Liver (tissue), 9 donors: Measurements from ENCODE around the gene STAT2. TPM values are rescaled to one million over a fixed set of nuclear protein-coding genes. Genes with fewer than 3 reads are reported as not detected.
A peak's percentile ranks its signal among the peaks of the same experiment; 100 is the strongest.

Experiments
- DNase-seq: peaks from one replicate; pipeline ENCODE4 v3.0.0-alpha.2; 2017; ENCODE audit warnings: low spot score
- H3K27ac ChIP-seq, 2 donors: one replicate each; pipeline ENCODE4 v1.7.0; 2013; ENCODE audit warnings: inconsistent platforms in 2 of 2, low read length in 2 of 2, control low read depth in 1 of 2, low read depth in 1 of 2, mild to moderate bottlenecking in 1 of 2
- H3K27me3 ChIP-seq, 4 donors: one replicate each; pipeline versions ENCODE4 v1.6.1 to v1.7.0; 2013; ENCODE audit warnings: low read length in 3 of 4, inconsistent platforms in 1 of 4, mild to moderate bottlenecking in 1 of 4, moderate library complexity in 1 of 4; ENCODE audit not compliant: control insufficient read depth in 4 of 4, insufficient read depth in 4 of 4
- H3K36me3 ChIP-seq, 4 donors: one replicate each; pipeline versions ENCODE4 v1.6.1 to v1.7.0; 2013; ENCODE audit warnings: low read length in 3 of 4, mild to moderate bottlenecking in 3 of 4, low read depth in 1 of 4, moderate library complexity in 1 of 4; ENCODE audit not compliant: control insufficient read depth in 4 of 4, insufficient read depth in 3 of 4
- H3K4me1 ChIP-seq, 4 donors: one replicate each; pipeline versions ENCODE4 v1.6.1 to v1.7.0; 2013; ENCODE audit warnings: low read length in 3 of 4, mild to moderate bottlenecking in 3 of 4, moderate library complexity in 1 of 4; ENCODE audit not compliant: control insufficient read depth in 4 of 4, insufficient read depth in 4 of 4
- H3K4me3 ChIP-seq, 3 donors: one replicate each; pipeline versions ENCODE4 v1.6.1 to v1.7.0; 2013; ENCODE audit warnings: low read length in 3 of 3, control low read depth in 1 of 3, low read depth in 1 of 3, mild to moderate bottlenecking in 1 of 3
- H3K9ac ChIP-seq, 2 donors: one replicate each; pipeline ENCODE4 v1.7.0; 2013; ENCODE audit warnings: low read length in 2 of 2, mild to moderate bottlenecking in 2 of 2, moderate library complexity in 2 of 2, control low read depth in 1 of 2, low read depth in 1 of 2
- H3K9me3 ChIP-seq, 4 donors: one replicate each; pipeline versions ENCODE4 v1.6.1 to v1.7.0; 2013; ENCODE audit warnings: low read length in 3 of 4; ENCODE audit not compliant: control insufficient read depth in 4 of 4
- ATF3 ChIP-seq: IDR thresholded peaks from 2 replicates; pipeline ENCODE4 v1.6.1; 2016; ENCODE audit warnings: antibody characterized with exemption
- CTCF ChIP-seq: fragments of 150-350 bp; IDR thresholded peaks from 2 replicates; pipeline ENCODE4 v1.5.1; 2017; ENCODE audit warnings: improper control_type of control experiment, low read depth, low read length; ENCODE audit not compliant: missing input control
- EGR1 ChIP-seq, 2 donors: IDR thresholded peaks; 2 replicates each; pipeline ENCODE4 v1.6.1; 2016 to 2018; ENCODE audit warnings: antibody characterized with exemption in 2 of 2, low read depth in 2 of 2
- FOXA1 ChIP-seq: IDR thresholded peaks from 2 replicates; pipeline ENCODE4 v1.6.1; 2016; ENCODE audit warnings: antibody characterized with exemption
- FOXA2 ChIP-seq: IDR thresholded peaks from 2 replicates; pipeline ENCODE4 v1.6.1; 2016; ENCODE audit warnings: antibody characterized with exemption
- GABPA ChIP-seq, 2 donors: IDR thresholded peaks in 1 of 2; conservative IDR thresholded peaks in 1 of 2; 2 replicates each; pipeline ENCODE4 v1.6.1; 2016; ENCODE audit warnings: antibody characterized with exemption in 2 of 2, mild to moderate bottlenecking in 1 of 2, moderate library complexity in 1 of 2
- HNF4A ChIP-seq, 2 donors: conservative IDR thresholded peaks; 2 replicates each; pipeline ENCODE4 v1.6.1; 2016; ENCODE audit warnings: antibody characterized with exemption in 2 of 2, mild to moderate bottlenecking in 2 of 2
- HNF4G ChIP-seq: IDR thresholded peaks from 2 replicates; pipeline ENCODE4 v1.6.1; 2016; ENCODE audit warnings: antibody characterized with exemption
- JUND ChIP-seq, 2 donors: IDR thresholded peaks; 2 replicates each; pipeline ENCODE4 v1.6.1; 2016; ENCODE audit warnings: antibody characterized with exemption in 2 of 2
- MAX ChIP-seq: IDR thresholded peaks from 2 replicates; pipeline ENCODE4 v1.6.1; 2016; ENCODE audit warnings: antibody characterized with exemption
- NR2F2 ChIP-seq: IDR thresholded peaks from 2 replicates; pipeline ENCODE4 v1.6.1; 2016; ENCODE audit warnings: antibody characterized with exemption
- RAD21 ChIP-seq, 2 donors: IDR thresholded peaks; 2 replicates each; pipeline ENCODE4 v1.6.1; 2016; ENCODE audit warnings: antibody characterized with exemption in 2 of 2, mild to moderate bottlenecking in 2 of 2
- REST ChIP-seq: IDR thresholded peaks from 2 replicates; pipeline ENCODE4 v1.6.1; 2016; ENCODE audit warnings: antibody characterized with exemption, mild to moderate bottlenecking
- RXRA ChIP-seq, 2 donors: IDR thresholded peaks; 2 replicates each; pipeline ENCODE4 v1.6.1; 2017 to 2018; ENCODE audit warnings: antibody characterized with exemption in 2 of 2, mild to moderate bottlenecking in 1 of 2
- SP1 ChIP-seq: IDR thresholded peaks from 2 replicates; pipeline ENCODE4 v1.6.1; 2018; ENCODE audit warnings: antibody characterized with exemption, mild to moderate bottlenecking
- TAF1 ChIP-seq: conservative IDR thresholded peaks from 2 replicates; pipeline ENCODE4 v1.6.1; 2016; ENCODE audit warnings: antibody characterized with exemption, mild to moderate bottlenecking
- YY1 ChIP-seq: IDR thresholded peaks from 2 replicates; pipeline ENCODE4 v1.6.1; 2016; ENCODE audit warnings: antibody characterized with exemption, mild to moderate bottlenecking
- ZBTB33 ChIP-seq: IDR thresholded peaks from 2 replicates; pipeline ENCODE4 v1.6.1; 2016; ENCODE audit warnings: antibody characterized with exemption
- WGBS: extraction: QIAGEN DNeasy Blood & Tissue Kit; methylation state at CpG from one replicate; pipeline ENCODE4 v1.1.7; 2013; 5-methylcytosine and 5-hydroxymethylcytosine counted together
- polyA plus RNA-seq, 2 donors: library from polyadenylated mRNA; stranded (reverse) in 1 of 2; unstranded in 1 of 2; fragments of 200-250 nt in 1 of 2; fragments of >200 nt in 1 of 2; fragmentation: Nextera tagmentation in 1 of 2; extraction: Ambion mirVana in 1 of 2; gene quantifications; one replicate each; pipeline versions ENCODE4 v1.2.1 to v1.2.3, GENCODE V29; 2013 to 2015
- total RNA-seq, 2 donors: library from RNA; depleted of rRNA; stranded (reverse); fragments of >200 nt; gene quantifications; one replicate each; pipeline ENCODE4 v1.2.3, GENCODE V29; 2014
- donor health status: healthy.
- donor health status: healthy.
- donor health status: healthy.
- donor health status: healthy.
- donor health status: healthy.

The STAT2 gene
- total and polyA plus RNA-seq, 4 donors = 48.4 to 219 (median 66.6) TPM

GRCh38 chr12:56315249-56315621 is 44.7 kb downstream of the STAT2 start:
- H3K9ac ChIP-seq = peak overlapping the region; percentile 72 to 88
- WGBS = under 1% methylated on average over 11 of the region's 11 CpGs
- peaks cover 17 to 35% (median 25%) of the 10 kb centered on the region in 4 donors for H3K36me3 ChIP-seq
- H3K4me1 ChIP-seq = peaks cover 0 to 20% (median 14%) of the 10 kb centered on the region in 4 donors
- peak overlapping the region; percentile 67 to 81 (median 69) for H3K4me3 ChIP-seq
- no peak for DNase-seq
- H3K9me3 ChIP-seq = no peaks in the 10 kb centered on the region
- TF ChIP-seq RAD21 (IDR thresholded peaks at IDR 0.05) (no peak), HNF4A (conservative IDR thresholded peaks at IDR 0.05) (no peak), SP1 (no peak), ATF3 (no peak), TAF1 (no peak), FOXA1 (no peak), REST (no peak), EGR1 (IDR thresholded peaks at IDR 0.05; ENCODE audit: low read depth in 2 of 2) (no peak), MAX (no peak), FOXA2 (no peak), CTCF (no peak), HNF4G (no peak), NR2F2 (no peak), GABPA (IDR thresholded peaks at IDR 0.05 in 1 of 2, conservative IDR thresholded peaks at IDR 0.05 in 1 of 2) (no peak), RXRA (IDR thresholded peaks at IDR 0.05) (no peak), ZBTB33 (no peak), JUND (IDR thresholded peaks at IDR 0.05) (no peak)
- no peaks in the 10 kb centered on the region for H3K27me3 ChIP-seq
- H3K27ac ChIP-seq = peak overlapping the region; percentile 86 to 98

GRCh38 chr12:56311003-56311402 is 48.9 kb downstream of the STAT2 start:
- Histone ChIP-seq H3K4me1 (peaks cover 0 to 26% (median 14%) of the 10 kb centered on the region in 4 donors), H3K36me3 (peaks cover 9 to 30% (median 20%) of the 10 kb centered on the region in 4 donors), H3K27me3 (no peaks in the 10 kb centered on the region), H3K9ac (no peak overlapping the region), H3K27ac (no peak overlapping the region), H3K9me3 (no peaks in the 10 kb centered on the region), H3K4me3 (no peak overlapping the region)
- 97% methylated on average over 12 of the region's 12 CpGs for WGBS
- no peak for TF ChIP-seq GABPA (IDR thresholded peaks at IDR 0.05 in 1 of 2, conservative IDR thresholded peaks at IDR 0.05 in 1 of 2)
- TF ChIP-seq YY1 = no peak
- no peak for TF ChIP-seq FOXA1
- TF ChIP-seq TAF1 = no peak
- TF ChIP-seq RXRA (IDR thresholded peaks at IDR 0.05) = no peak
- TF ChIP-seq REST = no peak
- DNase-seq = no peak
